ENCODE data around the gene LRMDA. TPM values are rescaled to one million over a fixed set of nuclear protein-coding genes. Genes with fewer than 3 reads are reported as not detected.

LRMDA gene
- total RNA-seq, 4 donors from 2014 or later = 2.2 to 7.8 (median 4.5) TPM

DNA sequence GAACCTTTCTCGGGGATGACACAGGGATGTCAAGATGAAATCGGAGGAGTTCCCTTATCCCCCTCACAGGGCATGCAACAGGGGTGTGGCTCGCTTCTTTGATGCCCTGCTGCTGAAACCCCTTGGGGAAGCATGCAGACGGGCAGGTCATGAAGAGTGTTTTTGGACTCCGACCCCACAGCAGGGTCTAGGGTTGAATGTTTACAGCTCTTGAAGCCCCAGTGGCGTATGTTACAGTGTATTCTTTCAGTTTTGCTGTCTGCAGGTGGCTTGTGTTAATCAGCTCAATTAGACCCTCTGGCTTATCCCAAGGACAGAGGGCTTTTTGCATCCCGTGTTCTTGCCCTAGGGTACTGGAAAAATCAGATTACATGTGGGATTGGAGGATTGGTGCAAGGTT, 446.5 kb downstream of the LRMDA start:
- Histone ChIP-seq H3K27me3 (no peaks in the 10 kb centered on the region), H3K36me3 (no peaks in the 10 kb centered on the region), H3K9me3 (no peaks in the 10 kb centered on the region), H3K4me1 (no peaks in the 10 kb centered on the region), H3K27ac (no peak overlapping the region), H3K4me3 (no peak overlapping the region)
- no peak for DNase-seq
- intact Hi-C loops (cut with DNase I; ENCODE audit: low total_unique reads) (no loop called here), in situ Hi-C loops (cut with MboI; ENCODE audit: low pct_ligation_motif_present in 1 of 4, low pct_unique_long_range_greater_than_20kb in 1 of 4, low sequenced_read_pairs in 3 of 4) (no loop called here)
- no peak for TF ChIP-seq EP300 (IDR thresholded peaks at IDR 0.05; ENCODE audit: low read depth)
- TF ChIP-seq POLR2A (IDR thresholded peaks at IDR 0.05) = no peak
- TF ChIP-seq, protein P1, sequence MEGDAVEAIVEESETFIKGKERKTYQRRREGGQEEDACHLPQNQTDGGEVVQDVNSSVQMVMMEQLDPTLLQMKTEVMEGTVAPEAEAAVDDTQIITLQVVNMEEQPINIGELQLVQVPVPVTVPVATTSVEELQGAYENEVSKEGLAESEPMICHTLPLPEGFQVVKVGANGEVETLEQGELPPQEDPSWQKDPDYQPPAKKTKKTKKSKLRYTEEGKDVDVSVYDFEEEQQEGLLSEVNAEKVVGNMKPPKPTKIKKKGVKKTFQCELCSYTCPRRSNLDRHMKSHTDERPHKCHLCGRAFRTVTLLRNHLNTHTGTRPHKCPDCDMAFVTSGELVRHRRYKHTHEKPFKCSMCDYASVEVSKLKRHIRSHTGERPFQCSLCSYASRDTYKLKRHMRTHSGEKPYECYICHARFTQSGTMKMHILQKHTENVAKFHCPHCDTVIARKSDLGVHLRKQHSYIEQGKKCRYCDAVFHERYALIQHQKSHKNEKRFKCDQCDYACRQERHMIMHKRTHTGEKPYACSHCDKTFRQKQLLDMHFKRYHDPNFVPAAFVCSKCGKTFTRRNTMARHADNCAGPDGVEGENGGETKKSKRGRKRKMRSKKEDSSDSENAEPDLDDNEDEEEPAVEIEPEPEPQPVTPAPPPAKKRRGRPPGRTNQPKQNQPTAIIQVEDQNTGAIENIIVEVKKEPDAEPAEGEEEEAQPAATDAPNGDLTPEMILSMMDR (IDR thresholded peaks at IDR 0.05) = no peak
- no peak for TF ChIP-seq POLR2AphosphoS5 (IDR thresholded peaks at IDR 0.05)
- WGBS, 2 donors (ENCODE audit: low coverage in 1 of 2) = 80 to 83% methylated on average over 1 to 7 of the region's 7 CpGs

DNA sequence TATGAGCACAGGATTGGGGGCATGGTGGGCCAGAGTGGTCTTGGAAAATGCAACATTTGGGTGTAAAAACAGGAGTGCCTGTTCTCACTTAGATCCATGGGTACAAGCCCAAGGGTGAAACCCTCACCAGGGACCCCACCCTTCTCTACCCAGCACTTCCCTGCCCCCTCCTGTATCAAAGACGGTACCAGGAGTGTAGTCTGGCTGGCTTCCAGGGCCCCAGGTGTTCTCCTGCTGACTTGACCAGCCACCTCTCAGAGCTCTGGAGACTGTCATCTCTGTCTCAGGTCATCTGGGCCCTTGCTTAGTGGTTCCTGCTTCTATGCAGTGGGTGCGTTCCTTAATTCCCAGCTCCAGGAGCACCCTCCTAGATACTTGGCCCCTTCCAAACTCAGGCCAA, 447.2 kb downstream of the LRMDA start:
- Histone ChIP-seq H3K27ac (no peak overlapping the region), H3K4me1 (no peaks in the 10 kb centered on the region), H3K9me3 (no peaks in the 10 kb centered on the region), H3K27me3 (no peaks in the 10 kb centered on the region), H3K4me3 (no peak overlapping the region), H3K36me3 (no peaks in the 10 kb centered on the region)
- DNase-seq = no peak
- TF ChIP-seq POLR2A (IDR thresholded peaks at IDR 0.05) (no peak), POLR2AphosphoS5 (IDR thresholded peaks at IDR 0.05) (no peak), EP300 (IDR thresholded peaks at IDR 0.05; ENCODE audit: low read depth) (no peak)
- TF ChIP-seq, protein P1 (IDR thresholded peaks at IDR 0.05) = no peak
- intact Hi-C loops (cut with DNase I; ENCODE audit: low total_unique reads) = no loop called here
- 71% methylated on average over 2 of the region's 2 CpGs; no CpG with 5 or more reads in 1 of the 2 donors for WGBS, 2 donors (ENCODE audit: low coverage in 1 of 2)
- in situ Hi-C loops (cut with MboI; ENCODE audit: low pct_ligation_motif_present in 1 of 4, low pct_unique_long_range_greater_than_20kb in 1 of 4, low sequenced_read_pairs in 3 of 4) = no loop called here

DNA sequence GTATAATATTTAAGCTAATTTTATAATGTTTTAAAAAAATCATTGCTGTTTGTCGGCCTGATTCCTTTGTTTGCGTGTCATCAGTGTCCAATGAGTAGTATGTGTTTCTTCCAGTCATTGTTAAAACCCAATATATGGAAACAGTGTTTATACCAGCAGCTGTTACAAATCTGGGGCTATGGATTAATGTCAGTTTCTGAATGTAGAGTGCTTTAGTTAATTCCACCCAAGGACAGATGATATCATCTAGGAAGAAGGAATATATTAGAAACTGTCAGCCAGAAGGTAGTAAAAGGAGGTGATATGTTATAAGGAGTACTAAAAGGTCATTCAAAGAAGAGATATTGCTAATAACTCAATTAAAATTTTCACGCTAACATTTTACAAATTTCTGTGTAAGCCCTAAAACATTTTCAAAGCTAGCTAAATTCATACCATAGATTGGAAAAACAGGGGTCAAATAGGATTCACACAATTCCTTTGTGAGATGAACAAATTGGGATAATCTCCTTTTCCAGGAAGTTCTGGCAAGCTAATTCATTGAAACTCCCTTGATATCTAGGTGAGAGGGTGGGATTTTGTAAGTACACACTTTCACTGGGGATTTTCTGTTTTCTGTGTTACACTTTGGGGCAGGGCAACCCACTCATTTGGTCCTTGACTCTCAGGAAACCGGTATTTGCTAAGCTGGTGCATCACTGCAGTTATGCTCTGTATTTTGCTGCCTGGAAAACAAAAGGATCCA, 448.8 kb downstream of the LRMDA start:
- TF ChIP-seq, protein P1 (IDR thresholded peaks at IDR 0.05) = no peak
- no peak for TF ChIP-seq EP300 (IDR thresholded peaks at IDR 0.05; ENCODE audit: low read depth)
- no peak for TF ChIP-seq POLR2A (IDR thresholded peaks at IDR 0.05)
- TF ChIP-seq POLR2AphosphoS5 (IDR thresholded peaks at IDR 0.05) = no peak
- in situ Hi-C loops (cut with MboI; ENCODE audit: low pct_ligation_motif_present in 1 of 4, low pct_unique_long_range_greater_than_20kb in 1 of 4, low sequenced_read_pairs in 3 of 4) (no loop called here), intact Hi-C loops (cut with DNase I; ENCODE audit: low total_unique reads) (no loop called here)
- no peak for DNase-seq
- no peaks in the 10 kb centered on the region for H3K4me1 ChIP-seq
- H3K36me3 ChIP-seq = no peaks in the 10 kb centered on the region
- H3K27ac ChIP-seq = no peak overlapping the region
- no peaks in the 10 kb centered on the region for H3K27me3 ChIP-seq
- no peak overlapping the region for H3K4me3 ChIP-seq
- H3K9me3 ChIP-seq = no peaks in the 10 kb centered on the region
- WGBS, 2 donors (ENCODE audit: low coverage in 1 of 2) = 57 to 85% methylated on average over 3 to 4 of the region's 4 CpGs

DNA sequence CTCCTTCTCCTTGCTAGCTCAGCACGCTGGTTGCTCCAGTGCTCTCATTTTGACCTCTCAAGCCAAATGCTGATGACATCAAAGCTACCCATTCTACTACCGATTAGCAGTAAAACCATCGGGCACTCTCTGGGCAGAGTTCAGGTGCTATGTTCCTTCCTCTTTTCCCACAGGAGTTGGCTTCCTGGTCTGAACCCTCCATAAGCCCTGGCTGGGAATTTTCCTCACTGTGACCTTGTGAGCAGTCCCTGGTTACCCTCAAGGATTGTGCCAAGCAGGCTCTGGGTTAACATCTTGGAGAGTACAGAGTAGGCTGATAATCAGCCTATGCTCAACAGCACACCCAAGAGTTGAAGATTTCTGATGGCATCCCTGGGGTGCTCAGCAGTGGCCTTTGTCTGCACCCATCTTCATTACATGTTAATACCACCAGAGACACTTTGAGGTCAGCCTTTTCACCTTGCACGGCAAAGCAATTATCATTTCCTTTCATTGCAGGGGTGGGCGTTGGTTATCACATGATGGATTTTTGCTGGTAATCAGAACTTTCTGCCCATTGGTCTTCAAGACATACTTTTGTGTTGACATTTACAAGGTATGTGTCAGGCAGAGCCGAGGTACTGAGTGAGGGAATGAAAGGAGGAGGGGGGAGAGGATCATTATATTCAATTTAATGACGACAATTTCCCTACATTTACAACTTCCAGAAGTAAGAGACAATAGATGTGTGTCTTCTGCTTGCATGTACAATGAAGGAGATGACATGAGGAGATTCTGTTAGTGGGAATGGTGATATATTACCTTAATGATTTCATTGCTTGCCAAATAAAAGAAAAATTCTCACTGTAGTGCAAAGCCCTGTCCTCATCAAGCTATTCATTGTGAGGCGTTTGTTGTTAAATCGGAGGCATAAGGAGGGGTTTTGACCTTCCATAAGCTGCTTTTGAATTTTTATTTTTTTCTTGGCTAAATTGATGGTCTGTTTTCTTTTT, 452.0 kb downstream of the LRMDA start:
- H3K4me1 ChIP-seq = no peaks in the 10 kb centered on the region
- H3K9me3 ChIP-seq = no peaks in the 10 kb centered on the region
- H3K27ac ChIP-seq = no peak overlapping the region
- 87% methylated on average over 4 to 9 of the region's 9 CpGs for whole genome bisulfite sequencing, 2 donors (ENCODE audit: low coverage in 1 of 2)
- H3K36me3 ChIP-seq = no peaks in the 10 kb centered on the region
- no peaks in the 10 kb centered on the region for H3K27me3 ChIP-seq
- no peak overlapping the region for H3K4me3 ChIP-seq
- DNase-seq = no peak
- intact Hi-C loops (cut with DNase I; ENCODE audit: low total_unique reads) (no loop called here), in situ Hi-C loops (cut with MboI; ENCODE audit: low pct_ligation_motif_present in 1 of 4, low pct_unique_long_range_greater_than_20kb in 1 of 4, low sequenced_read_pairs in 3 of 4) (no loop called here)
- TF ChIP-seq POLR2A (IDR thresholded peaks at IDR 0.05) (no peak), EP300 (IDR thresholded peaks at IDR 0.05; ENCODE audit: low read depth) (no peak), POLR2AphosphoS5 (IDR thresholded peaks at IDR 0.05) (no peak)
- TF ChIP-seq, protein P1 (IDR thresholded peaks at IDR 0.05) = no peak

Data from transverse colon (tissue), 4 donors.